Measurements from ENCODE around the gene PPP1R17. TPM values are rescaled to one million over a fixed set of nuclear protein-coding genes. Genes with fewer than 3 reads are reported as not detected.

The PPP1R17 gene
- total RNA-seq, 4 donors from 2014 or later = not detected

DNA sequence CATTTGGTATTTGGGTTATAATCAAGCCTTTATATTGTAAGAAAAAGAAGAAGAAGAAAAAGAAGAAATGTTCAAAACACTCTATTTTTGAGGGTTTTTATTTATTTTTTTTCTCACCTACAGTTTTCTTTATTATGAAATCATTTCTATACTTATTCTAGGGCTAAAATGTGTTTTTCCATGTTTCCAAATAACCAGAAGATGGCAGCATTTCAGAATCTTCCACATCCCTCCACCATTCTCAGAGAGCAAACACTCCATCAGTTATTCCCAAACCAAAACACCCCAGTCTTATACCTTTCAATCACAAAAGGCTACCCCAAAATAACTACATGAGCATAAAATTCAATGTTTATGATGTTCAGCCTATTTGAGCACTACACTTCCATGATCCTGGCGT, 38.7 kb upstream of the PPP1R17 start:
- DNase-seq = no peak
- 75 to 83% methylated on average over 1 of the region's 1 CpG for WGBS, 2 donors
- no peaks in the 10 kb centered on the region for H3K9me3 ChIP-seq
- TF ChIP-seq POLR2A (IDR thresholded peaks at IDR 0.05) (no peak), CTCF (IDR thresholded peaks at IDR 0.05) (peak in 1 of 6 experiments; percentile 7)
- no peak overlapping the region for H3K4me3 ChIP-seq
- H3K27me3 ChIP-seq = no peaks in the 10 kb centered on the region
- intact Hi-C loops (cut with DNase I) = no loop called here
- no peaks in the 10 kb centered on the region for H3K36me3 ChIP-seq
- H3K4me1 ChIP-seq = no peaks in the 10 kb centered on the region
- H3K27ac ChIP-seq = no peak overlapping the region

DNA sequence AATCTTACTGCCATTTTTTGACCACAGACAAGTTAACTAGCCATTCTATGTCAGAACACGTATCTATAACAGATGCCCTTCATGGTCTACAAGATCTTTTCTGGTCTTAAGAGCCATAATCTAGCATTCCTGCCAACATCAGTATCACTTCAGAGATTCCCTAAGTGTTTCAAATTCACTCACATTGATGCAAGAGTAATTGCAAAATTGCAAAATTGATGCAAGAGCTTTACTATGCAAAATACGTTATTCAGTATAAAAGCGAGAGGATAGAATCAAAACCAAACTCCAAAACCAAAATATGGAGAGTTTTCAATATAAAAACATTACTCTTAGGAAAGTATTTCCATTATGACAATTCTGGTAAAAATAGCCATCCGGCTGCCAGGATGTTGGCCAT, 38.1 kb upstream of the PPP1R17 start:
- 76 to 80% methylated on average over 4 of the region's 4 CpGs for WGBS, 2 donors
- TF ChIP-seq POLR2A (IDR thresholded peaks at IDR 0.05) (no peak), CTCF (IDR thresholded peaks at IDR 0.05) (no peak)
- H3K36me3 ChIP-seq = no peaks in the 10 kb centered on the region
- H3K27me3 ChIP-seq = no peaks in the 10 kb centered on the region
- no peak overlapping the region for H3K4me3 ChIP-seq
- no peaks in the 10 kb centered on the region for H3K9me3 ChIP-seq
- H3K4me1 ChIP-seq = no peaks in the 10 kb centered on the region
- DNase-seq = no peak
- no peak overlapping the region for H3K27ac ChIP-seq
- intact Hi-C loops (cut with DNase I) = no loop called here

DNA sequence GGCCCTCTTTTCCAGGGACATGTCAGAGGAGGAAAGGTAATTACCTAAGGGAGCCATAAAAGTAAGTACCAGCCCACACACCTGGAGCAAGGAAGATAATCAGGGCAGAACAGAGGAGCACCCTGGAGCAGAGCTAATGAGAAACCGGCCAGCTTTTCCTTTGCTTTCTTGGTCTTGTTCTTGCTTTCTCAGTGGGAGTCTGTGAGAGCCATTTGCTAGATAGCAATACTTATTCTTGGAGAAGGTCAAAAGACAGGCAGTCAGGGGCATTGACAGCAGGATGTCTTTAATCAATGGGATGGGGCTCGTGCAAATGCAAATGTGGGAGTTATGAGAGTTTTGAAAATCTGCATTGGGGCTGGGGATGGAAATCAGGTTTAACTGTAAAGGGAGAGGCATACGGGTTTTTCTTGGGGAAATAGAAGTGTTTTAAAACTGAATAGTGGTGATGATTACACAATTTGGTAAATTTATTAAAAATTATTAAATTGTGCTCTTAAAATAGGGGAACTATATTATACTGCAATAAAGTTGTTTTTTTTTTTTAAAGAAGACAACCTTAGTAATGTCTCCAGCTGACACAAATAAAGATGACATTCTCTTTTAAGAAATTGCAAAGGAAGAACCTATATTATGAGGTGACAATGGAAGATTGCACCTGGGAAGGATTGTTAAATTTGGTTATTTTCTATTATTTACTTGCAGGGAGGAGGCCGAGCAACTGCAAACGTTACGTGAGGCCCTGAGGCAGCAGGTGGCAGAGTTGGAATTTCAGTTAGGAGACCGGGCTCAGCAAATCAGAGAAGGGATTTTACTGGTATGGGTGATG, 35.6 kb upstream of the PPP1R17 start:
- Histone ChIP-seq H3K36me3 (no peaks in the 10 kb centered on the region), H3K4me1 (no peaks in the 10 kb centered on the region), H3K9me3 (no peaks in the 10 kb centered on the region), H3K4me3 (no peak overlapping the region), H3K27ac (no peak overlapping the region), H3K27me3 (no peaks in the 10 kb centered on the region)
- intact Hi-C loops (cut with DNase I) = no loop called here
- DNase-seq = no peak
- WGBS, 2 donors = 61 to 71% methylated on average over 7 of the region's 7 CpGs
- no peak for TF ChIP-seq POLR2A (IDR thresholded peaks at IDR 0.05)
- no peak for TF ChIP-seq CTCF (IDR thresholded peaks at IDR 0.05)

GRCh38 chr7:31652063-31652326, 35.0 kb upstream of the PPP1R17 start:
- intact Hi-C loops (cut with DNase I) = no loop called here
- no peaks in the 10 kb centered on the region for H3K9me3 ChIP-seq
- H3K36me3 ChIP-seq = no peaks in the 10 kb centered on the region
- H3K4me1 ChIP-seq = no peaks in the 10 kb centered on the region
- H3K4me3 ChIP-seq = no peak overlapping the region
- no peak overlapping the region for H3K27ac ChIP-seq
- TF ChIP-seq CTCF (IDR thresholded peaks at IDR 0.05) (no peak), POLR2A (IDR thresholded peaks at IDR 0.05) (no peak)
- no peak for DNase-seq
- H3K27me3 ChIP-seq = no peaks in the 10 kb centered on the region

DNA sequence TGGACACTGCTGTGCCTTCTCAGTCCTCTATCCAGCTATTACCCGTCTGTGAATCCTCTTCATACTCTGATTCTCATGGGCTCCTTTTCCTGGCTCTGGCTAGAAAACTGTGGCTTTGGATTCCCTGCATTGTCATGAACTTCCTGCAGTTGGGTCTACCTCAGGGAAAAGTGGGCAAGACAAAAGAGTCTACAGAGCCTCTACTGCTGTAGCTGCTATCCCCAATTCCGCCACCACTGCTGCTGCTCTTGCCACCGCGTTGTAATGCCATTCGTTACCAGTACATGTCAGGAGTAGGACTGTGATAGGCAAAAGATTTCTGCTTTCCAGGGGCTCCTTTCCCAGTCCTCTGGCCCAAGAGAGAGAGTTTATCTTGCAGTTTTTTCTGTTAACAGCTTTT, 23.9 kb upstream of the PPP1R17 start:
- Histone ChIP-seq H3K4me3 (no peak overlapping the region), H3K36me3 (no peaks in the 10 kb centered on the region), H3K27me3 (no peaks in the 10 kb centered on the region), H3K27ac (no peak overlapping the region), H3K9me3 (no peaks in the 10 kb centered on the region), H3K4me1 (no peaks in the 10 kb centered on the region)
- intact Hi-C loops (cut with DNase I) = no loop called here
- 75 to 84% methylated on average over 5 of the region's 5 CpGs for WGBS, 2 donors
- TF ChIP-seq CTCF (IDR thresholded peaks at IDR 0.05) (no peak), POLR2A (IDR thresholded peaks at IDR 0.05) (no peak)
- no peak for DNase-seq
